K562 (cell line): ENCODE data around the gene CEP250. TPM values are rescaled to one million over a fixed set of nuclear protein-coding genes. Genes with fewer than 3 reads are reported as not detected.

ENCODE experiments used
- BRCA1 ChIP-seq, 2 experiments: fragments of 450-650 bp in 1 of 2; sonication (generic) in 1 of 2; formaldehyde crosslinking in 1 of 2; IDR thresholded peaks; 2 replicates each; pipeline versions ENCODE4 v1.5.0 to v1.6.1; 2017 to 2020; ENCODE audit warnings: mild to moderate bottlenecking in 1 of 2, missing genetic modification reagents in 1 of 2
- HDAC3 ChIP-seq: fragments of 450-650 bp; IDR thresholded peaks from 2 replicates; pipeline ENCODE4 v1.6.1; 2018; ENCODE audit warnings: borderline replicate concordance, mild to moderate bottlenecking, moderate library complexity; ENCODE audit not compliant: partially characterized antibody
- STAT5A ChIP-seq: IDR thresholded peaks from 2 replicates; pipeline ENCODE4 v1.6.1; 2012; ENCODE audit warnings: low read length, inconsistent platforms, borderline replicate concordance
- polyA plus RNA-seq, 8 experiments: library from polyadenylated mRNA; depleted of rRNA in 4 of 8; stranded (reverse) in 5 of 8; unstranded in 3 of 8; fragments of >200 nt; fragmentation: Nextera tagmentation in 2 of 8; fragmentation: Illumina TruSeq in 1 of 8; extraction: Ambion mirVana in 2 of 8; extraction: Trizol in 1 of 8; gene quantifications; 2 replicates each; pipeline versions ENCODE4 v1.2.1 to v1.2.3, GENCODE V29; 2011 to 2014; ENCODE audit warnings: inconsistent platforms in 1 of 8, missing spikeins in 1 of 8
- total RNA-seq, 7 experiments: library from RNA; depleted of rRNA in 6 of 7; stranded (reverse); fragments of >200 nt in 6 of 7; fragmentation: Illumina TruSeq in 2 of 7; extraction: Trizol in 2 of 7; gene quantifications; 2 replicates each; pipeline versions ENCODE4 v1.2.1 to v1.2.3, GENCODE V29; 2011 to 2021; ENCODE audit warnings: low replicate concordance in 1 of 7
- TF ChIP-seq, protein P1 (sequence below), 2 experiments: fragments of 450-650 bp; IDR thresholded peaks; 2 replicates each; pipeline ENCODE4 v1.6.1; 2018; ENCODE audit warnings: mild to moderate bottlenecking in 2 of 2, low read depth in 1 of 2; ENCODE audit not compliant: partially characterized antibody in 2 of 2
- TF ChIP-seq, protein P2 (sequence below), 2 experiments: IDR thresholded peaks in 1 of 2; conservative IDR thresholded peaks in 1 of 2; 2 replicates each; pipeline ENCODE4 v1.6.1; 2016; ENCODE audit warnings: low read depth in 2 of 2, mild to moderate bottlenecking in 1 of 2, missing compliant biosample characterization in 1 of 2, missing genetic modification characterization in 1 of 2, moderate library complexity in 1 of 2

The CEP250 gene
- total and polyA plus RNA-seq, 9 of the 15 experiments (the other 6 are each of a cell fraction or from before 2014, with no cell fraction given) = 2.5 to 41.9 (median 20.5) TPM

DNA sequence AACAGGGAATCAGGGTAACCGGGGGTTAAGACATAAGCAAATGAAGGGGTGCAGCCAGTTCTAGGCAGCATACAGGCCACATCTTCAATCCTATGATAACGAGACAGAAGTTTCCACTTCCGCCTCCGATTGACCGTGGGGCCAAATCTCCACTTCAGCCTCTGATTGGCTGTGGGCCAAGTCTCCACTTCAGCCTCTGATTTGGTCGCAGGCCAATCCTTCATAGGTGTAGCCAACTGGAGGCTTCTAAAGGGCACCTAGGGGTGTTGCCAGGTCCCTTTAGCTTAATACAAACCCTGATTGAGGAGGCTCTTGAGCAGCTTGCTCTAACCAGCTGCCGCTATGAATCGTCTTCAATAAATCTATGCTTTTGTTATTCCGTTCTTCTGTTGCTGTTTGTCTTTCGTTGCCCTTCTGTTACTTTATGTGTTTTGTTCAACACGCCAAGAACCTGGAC, 84.4 kb downstream of the CEP250 start (continued):
- TF ChIP-seq, protein P1, sequence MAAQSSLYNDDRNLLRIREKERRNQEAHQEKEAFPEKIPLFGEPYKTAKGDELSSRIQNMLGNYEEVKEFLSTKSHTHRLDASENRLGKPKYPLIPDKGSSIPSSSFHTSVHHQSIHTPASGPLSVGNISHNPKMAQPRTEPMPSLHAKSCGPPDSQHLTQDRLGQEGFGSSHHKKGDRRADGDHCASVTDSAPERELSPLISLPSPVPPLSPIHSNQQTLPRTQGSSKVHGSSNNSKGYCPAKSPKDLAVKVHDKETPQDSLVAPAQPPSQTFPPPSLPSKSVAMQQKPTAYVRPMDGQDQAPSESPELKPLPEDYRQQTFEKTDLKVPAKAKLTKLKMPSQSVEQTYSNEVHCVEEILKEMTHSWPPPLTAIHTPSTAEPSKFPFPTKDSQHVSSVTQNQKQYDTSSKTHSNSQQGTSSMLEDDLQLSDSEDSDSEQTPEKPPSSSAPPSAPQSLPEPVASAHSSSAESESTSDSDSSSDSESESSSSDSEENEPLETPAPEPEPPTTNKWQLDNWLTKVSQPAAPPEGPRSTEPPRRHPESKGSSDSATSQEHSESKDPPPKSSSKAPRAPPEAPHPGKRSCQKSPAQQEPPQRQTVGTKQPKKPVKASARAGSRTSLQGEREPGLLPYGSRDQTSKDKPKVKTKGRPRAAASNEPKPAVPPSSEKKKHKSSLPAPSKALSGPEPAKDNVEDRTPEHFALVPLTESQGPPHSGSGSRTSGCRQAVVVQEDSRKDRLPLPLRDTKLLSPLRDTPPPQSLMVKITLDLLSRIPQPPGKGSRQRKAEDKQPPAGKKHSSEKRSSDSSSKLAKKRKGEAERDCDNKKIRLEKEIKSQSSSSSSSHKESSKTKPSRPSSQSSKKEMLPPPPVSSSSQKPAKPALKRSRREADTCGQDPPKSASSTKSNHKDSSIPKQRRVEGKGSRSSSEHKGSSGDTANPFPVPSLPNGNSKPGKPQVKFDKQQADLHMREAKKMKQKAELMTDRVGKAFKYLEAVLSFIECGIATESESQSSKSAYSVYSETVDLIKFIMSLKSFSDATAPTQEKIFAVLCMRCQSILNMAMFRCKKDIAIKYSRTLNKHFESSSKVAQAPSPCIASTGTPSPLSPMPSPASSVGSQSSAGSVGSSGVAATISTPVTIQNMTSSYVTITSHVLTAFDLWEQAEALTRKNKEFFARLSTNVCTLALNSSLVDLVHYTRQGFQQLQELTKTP (IDR thresholded peaks at IDR 0.05; ENCODE audit: low read depth in 1 of 2, partially characterized antibody in 2 of 2) = peak in 1 of 2 experiments; percentile 88
- TF ChIP-seq STAT5A (no peak), HDAC3 (no peak), BRCA1 (IDR thresholded peaks at IDR 0.05) (no peak), BRCA1 (CRISPR knock-in tag; IDR thresholded peaks at IDR 0.05) (no peak)
- TF ChIP-seq, protein P2, sequence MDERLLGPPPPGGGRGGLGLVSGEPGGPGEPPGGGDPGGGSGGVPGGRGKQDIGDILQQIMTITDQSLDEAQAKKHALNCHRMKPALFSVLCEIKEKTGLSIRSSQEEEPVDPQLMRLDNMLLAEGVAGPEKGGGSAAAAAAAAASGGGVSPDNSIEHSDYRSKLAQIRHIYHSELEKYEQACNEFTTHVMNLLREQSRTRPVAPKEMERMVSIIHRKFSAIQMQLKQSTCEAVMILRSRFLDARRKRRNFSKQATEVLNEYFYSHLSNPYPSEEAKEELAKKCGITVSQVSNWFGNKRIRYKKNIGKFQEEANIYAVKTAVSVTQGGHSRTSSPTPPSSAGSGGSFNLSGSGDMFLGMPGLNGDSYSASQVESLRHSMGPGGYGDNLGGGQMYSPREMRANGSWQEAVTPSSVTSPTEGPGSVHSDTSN (CRISPR knock-in tag; IDR thresholded peaks at IDR 0.05; ENCODE audit: low read depth) = peak; percentile 52; the same call in 1 of the 2 replicates
- TF ChIP-seq, protein P2 (tag; conservative IDR thresholded peaks at IDR 0.05; ENCODE audit: low read depth) = peak; percentile 81
